ENCODE data around the gene LTB. TPM values are rescaled to one million over a fixed set of nuclear protein-coding genes. Genes with fewer than 3 reads are reported as not detected.

LTB gene
- total RNA-seq, 2 donors from 2014 or later, result 3.4 to 5.7 TPM

DNA sequence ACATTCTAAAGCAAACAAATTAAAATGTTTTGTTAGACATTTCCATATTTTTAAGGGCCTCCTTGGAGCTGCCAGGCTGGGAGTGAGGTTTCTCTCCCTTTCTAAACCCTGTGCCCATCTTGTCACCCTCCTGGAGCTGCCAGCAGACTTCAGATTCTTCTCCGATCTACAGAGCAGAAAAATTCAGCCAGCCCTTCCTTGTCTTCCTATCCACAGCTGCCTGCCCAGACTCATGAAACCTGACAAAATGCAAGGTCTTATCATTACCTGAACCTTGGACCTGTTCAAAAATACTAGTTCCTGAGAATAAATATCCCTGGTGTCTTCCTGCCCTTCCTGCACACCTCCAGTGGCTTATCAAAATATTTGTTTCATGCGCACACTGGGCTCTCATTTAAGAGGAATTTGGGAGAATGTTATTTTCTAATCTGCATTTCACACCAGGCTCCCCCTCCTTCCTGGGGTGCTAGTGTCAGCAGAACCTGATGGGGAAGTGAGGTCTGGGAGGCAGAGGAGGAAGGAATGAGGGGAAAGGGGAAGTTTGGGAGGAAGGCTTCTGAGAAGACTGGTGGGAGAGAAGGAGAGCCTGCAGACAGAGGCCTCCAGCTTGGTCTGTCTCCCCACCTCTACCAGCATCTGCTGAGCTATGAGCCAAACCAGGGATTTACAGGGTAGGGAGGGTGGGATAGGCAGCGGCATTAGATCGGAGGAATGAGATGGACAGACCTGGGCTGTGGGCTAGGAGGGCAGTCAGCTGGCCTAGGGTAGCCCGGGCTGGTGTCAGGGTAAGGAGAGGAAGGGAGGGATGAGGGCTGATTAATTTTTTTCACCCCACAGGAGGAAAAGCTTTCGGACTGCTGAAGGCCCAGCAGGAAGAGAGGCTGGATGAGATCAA, 32.7 kb upstream of the LTB start, which contains the start of gene AIF1:
Gene AIF1 (plus strand): TSS at position 551 of the 895 bp plus-strand sequence. CDS start 96 bp downstream, at position 647.
- Histone ChIP-seq H3K9ac (ENCODE audit: low read depth in 2 of 2, low read length in 2 of 2) (peak within 1 kb of the TSS in 1 of 2 donors; percentile 44), H3K36me3 (no peaks in the 10 kb centered on the region), H3K27ac (peak within 1 kb of the TSS; percentile 32), H3K27me3 (no peaks in the 10 kb centered on the region), H3K9me3 (no peaks in the 10 kb centered on the region), H3K4me1 (no peaks in the 10 kb centered on the region), H3K4me3 (no peak within 1 kb of the TSS)
- intact Hi-C loops (cut with DNase I), result no loop called here
- DNase-seq, result no peak
- TF ChIP-seq, protein P1, sequence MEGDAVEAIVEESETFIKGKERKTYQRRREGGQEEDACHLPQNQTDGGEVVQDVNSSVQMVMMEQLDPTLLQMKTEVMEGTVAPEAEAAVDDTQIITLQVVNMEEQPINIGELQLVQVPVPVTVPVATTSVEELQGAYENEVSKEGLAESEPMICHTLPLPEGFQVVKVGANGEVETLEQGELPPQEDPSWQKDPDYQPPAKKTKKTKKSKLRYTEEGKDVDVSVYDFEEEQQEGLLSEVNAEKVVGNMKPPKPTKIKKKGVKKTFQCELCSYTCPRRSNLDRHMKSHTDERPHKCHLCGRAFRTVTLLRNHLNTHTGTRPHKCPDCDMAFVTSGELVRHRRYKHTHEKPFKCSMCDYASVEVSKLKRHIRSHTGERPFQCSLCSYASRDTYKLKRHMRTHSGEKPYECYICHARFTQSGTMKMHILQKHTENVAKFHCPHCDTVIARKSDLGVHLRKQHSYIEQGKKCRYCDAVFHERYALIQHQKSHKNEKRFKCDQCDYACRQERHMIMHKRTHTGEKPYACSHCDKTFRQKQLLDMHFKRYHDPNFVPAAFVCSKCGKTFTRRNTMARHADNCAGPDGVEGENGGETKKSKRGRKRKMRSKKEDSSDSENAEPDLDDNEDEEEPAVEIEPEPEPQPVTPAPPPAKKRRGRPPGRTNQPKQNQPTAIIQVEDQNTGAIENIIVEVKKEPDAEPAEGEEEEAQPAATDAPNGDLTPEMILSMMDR (IDR thresholded peaks at IDR 0.05), result no peak

- H3K27ac ChIP-seq, result no peak overlapping the region
- no peaks in the 10 kb centered on the region for H3K36me3 ChIP-seq
- H3K9me3 ChIP-seq, result no peaks in the 10 kb centered on the region
- no peaks in the 10 kb centered on the region for H3K4me1 ChIP-seq
- no peak overlapping the region for H3K9ac ChIP-seq (ENCODE audit: low read depth in 2 of 2, low read length in 2 of 2)
- no peak for DNase-seq
- TF ChIP-seq, protein P1 (IDR thresholded peaks at IDR 0.05), result no peak
- no peaks in the 10 kb centered on the region for H3K27me3 ChIP-seq
- H3K4me3 ChIP-seq, result no peak overlapping the region
- intact Hi-C loops (cut with DNase I), result no loop called here
Observed at GRCh38 chr6:31614075-31614619, 31.9 kb upstream of the LTB start.

DNA sequence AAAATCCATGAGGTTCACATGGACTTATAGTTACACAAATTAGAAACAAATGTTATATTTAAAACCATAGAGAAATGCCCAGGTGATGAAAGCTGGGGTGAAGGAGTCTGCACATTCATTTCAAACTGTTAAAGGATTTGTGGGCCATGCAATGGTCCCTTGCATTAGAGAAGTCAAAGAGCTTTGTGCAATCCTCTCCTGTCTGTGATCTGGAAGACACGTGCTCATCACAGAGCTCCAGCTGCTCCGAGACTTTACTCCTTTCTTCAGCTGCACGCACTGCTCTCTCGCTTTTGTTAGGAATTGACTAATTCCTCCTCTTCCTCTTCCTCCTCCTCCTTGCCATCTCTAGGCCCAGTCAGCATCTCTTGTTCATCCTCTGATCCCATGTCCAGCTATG, 28.7 kb upstream of the LTB start:
- no peak overlapping the region for H3K27ac ChIP-seq

GRCh38 chr6:31609519-31610406, 27.5 kb upstream of the LTB start:
- TF ChIP-seq, protein P1 (IDR thresholded peaks at IDR 0.05), result no peak
- DNase-seq, result no peak
- no peaks in the 10 kb centered on the region for H3K27me3 ChIP-seq
- intact Hi-C loops (cut with DNase I), result no loop called here
- H3K36me3 ChIP-seq, result no peaks in the 10 kb centered on the region
- H3K4me3 ChIP-seq, result no peak overlapping the region
- H3K9ac ChIP-seq (ENCODE audit: low read depth in 2 of 2, low read length in 2 of 2), result no peak overlapping the region
- H3K27ac ChIP-seq, result no peak overlapping the region
- H3K9me3 ChIP-seq, result no peaks in the 10 kb centered on the region
- H3K4me1 ChIP-seq, result no peaks in the 10 kb centered on the region

More for the DNA sequence above, 28.7 kb upstream of the LTB start:
- no peaks in the 10 kb centered on the region for H3K4me1 ChIP-seq
- intact Hi-C loops (cut with DNase I), result no loop called here
- TF ChIP-seq, protein P1 (IDR thresholded peaks at IDR 0.05), result no peak
- DNase-seq, result no peak
- no peaks in the 10 kb centered on the region for H3K36me3 ChIP-seq
- no peak overlapping the region for H3K9ac ChIP-seq (ENCODE audit: low read depth in 2 of 2, low read length in 2 of 2)
- no peak overlapping the region for H3K4me3 ChIP-seq
- no peaks in the 10 kb centered on the region for H3K27me3 ChIP-seq
- no peaks in the 10 kb centered on the region for H3K9me3 ChIP-seq

GRCh38 chr6:31607317-31607716, 25.1 kb upstream of the LTB start:
- H3K27me3 ChIP-seq, result no peaks in the 10 kb centered on the region
- TF ChIP-seq, protein P1 (IDR thresholded peaks at IDR 0.05), result no peak
- no peak overlapping the region for H3K9ac ChIP-seq (ENCODE audit: low read depth in 2 of 2, low read length in 2 of 2)
- H3K27ac ChIP-seq, result no peak overlapping the region
- no peaks in the 10 kb centered on the region for H3K36me3 ChIP-seq
- no peaks in the 10 kb centered on the region for H3K9me3 ChIP-seq
- no peak for DNase-seq
- intact Hi-C loops (cut with DNase I), result no loop called here
- H3K4me3 ChIP-seq, result no peak overlapping the region
- no peaks in the 10 kb centered on the region for H3K4me1 ChIP-seq
